ENCODE data around the gene TAS2R39.
"Not testable (repeated sequence)": the region's sequence is repeated elsewhere in the genome, so short reads cannot be mapped to it uniquely, and the experiment has no call there.

TAS2R39 gene

DNA sequence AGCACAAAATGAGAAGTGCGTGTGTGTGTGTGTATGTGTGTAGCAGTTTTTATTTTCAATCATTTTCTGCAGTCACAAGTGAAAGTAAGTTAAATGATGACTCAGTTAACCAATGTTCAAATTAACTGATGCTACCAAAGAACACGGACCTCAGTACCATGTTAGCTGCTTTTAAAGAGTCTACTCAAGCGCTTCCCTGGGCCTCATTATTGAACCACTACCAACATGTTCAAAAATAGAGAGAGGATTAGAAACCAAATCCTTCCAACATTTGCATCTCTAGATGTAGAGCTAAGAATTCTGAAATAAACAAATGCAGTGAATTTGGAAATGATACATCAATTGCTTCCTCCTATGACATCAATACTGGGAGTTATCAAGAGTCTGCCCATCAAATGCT, at the start of gene TAS2R39:
TSS of gene TAS2R39 (plus strand) at position 396 of the 400 bp plus-strand sequence. CDS start at position 396, 0 bp downstream.
- Histone ChIP-seq H3K4me3 (replicated peaks; ENCODE audit: low read depth, low read length) (no peak within 1 kb of the TSS), H3K27me3 (replicated peaks; ENCODE audit: control insufficient read depth, insufficient read depth, low read length) (no peaks in the 10 kb centered on the region), H3K36me3 (ENCODE audit: control insufficient read depth, insufficient read depth, low read length) (no peaks in the 10 kb centered on the region)
- no peak for DNase-seq (ENCODE audit: extremely low read depth, insufficient read length)
- TF ChIP-seq, protein P1, sequence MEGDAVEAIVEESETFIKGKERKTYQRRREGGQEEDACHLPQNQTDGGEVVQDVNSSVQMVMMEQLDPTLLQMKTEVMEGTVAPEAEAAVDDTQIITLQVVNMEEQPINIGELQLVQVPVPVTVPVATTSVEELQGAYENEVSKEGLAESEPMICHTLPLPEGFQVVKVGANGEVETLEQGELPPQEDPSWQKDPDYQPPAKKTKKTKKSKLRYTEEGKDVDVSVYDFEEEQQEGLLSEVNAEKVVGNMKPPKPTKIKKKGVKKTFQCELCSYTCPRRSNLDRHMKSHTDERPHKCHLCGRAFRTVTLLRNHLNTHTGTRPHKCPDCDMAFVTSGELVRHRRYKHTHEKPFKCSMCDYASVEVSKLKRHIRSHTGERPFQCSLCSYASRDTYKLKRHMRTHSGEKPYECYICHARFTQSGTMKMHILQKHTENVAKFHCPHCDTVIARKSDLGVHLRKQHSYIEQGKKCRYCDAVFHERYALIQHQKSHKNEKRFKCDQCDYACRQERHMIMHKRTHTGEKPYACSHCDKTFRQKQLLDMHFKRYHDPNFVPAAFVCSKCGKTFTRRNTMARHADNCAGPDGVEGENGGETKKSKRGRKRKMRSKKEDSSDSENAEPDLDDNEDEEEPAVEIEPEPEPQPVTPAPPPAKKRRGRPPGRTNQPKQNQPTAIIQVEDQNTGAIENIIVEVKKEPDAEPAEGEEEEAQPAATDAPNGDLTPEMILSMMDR (IDR thresholded peaks at IDR 0.05; ENCODE audit: insufficient read depth, low read length, poor library complexity, severe bottlenecking), result no peak

DNA sequence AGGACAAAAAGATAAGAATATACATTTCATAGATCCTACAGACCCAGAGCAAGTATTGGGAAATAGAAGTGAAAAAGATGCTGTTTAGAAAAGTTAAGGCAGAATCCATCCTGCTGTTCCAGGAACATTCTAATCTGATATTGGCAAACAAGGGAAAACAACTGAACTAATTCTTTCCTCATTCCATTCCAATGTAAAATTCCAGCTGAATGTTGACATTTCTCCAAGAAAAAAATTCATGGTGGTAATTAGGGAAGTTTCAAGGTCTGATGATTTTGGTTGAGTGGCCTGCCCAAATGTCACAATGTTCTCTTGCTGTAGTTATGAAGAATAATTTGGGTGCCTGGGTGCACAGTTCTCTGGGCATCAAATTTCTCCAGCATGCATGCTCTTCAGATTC, 36.1 kb upstream of the TAS2R39 start:
- H3K36me3 ChIP-seq (ENCODE audit: control insufficient read depth, insufficient read depth, low read length), result no peaks in the 10 kb centered on the region
- H3K27me3 ChIP-seq (replicated peaks; ENCODE audit: control insufficient read depth, insufficient read depth, low read length), result no peaks in the 10 kb centered on the region
- no peak overlapping the region for H3K4me3 ChIP-seq (replicated peaks; ENCODE audit: low read depth, low read length)
- TF ChIP-seq, protein P1 (IDR thresholded peaks at IDR 0.05; ENCODE audit: insufficient read depth, low read length, poor library complexity, severe bottlenecking), result no peak
- DNase-seq (ENCODE audit: extremely low read depth, insufficient read length), result no peak

DNA sequence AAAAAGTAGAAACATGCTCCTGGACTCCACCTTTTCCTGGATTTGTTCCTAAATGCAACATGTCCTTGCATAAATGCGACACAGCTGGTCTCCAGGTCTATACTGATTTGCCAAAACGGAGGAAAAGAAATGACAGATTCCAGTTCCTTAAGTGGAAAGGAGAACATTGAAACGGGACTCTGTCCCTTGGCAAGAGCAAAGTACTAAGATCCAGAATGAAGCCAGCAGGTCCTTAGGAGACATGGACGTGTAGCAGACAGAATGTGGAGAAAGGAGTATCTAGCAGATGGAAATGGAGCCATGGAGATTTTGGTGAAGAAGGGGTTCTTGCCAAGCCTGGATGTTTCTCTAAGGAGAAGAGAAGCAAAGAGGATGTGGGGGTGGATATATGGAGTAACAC, 35.2 kb upstream of the TAS2R39 start:
- Histone ChIP-seq H3K27me3 (replicated peaks; ENCODE audit: control insufficient read depth, insufficient read depth, low read length) (no peaks in the 10 kb centered on the region), H3K36me3 (ENCODE audit: control insufficient read depth, insufficient read depth, low read length) (no peaks in the 10 kb centered on the region), H3K4me3 (replicated peaks; ENCODE audit: low read depth, low read length) (no peak overlapping the region)
- TF ChIP-seq, protein P1 (IDR thresholded peaks at IDR 0.05; ENCODE audit: insufficient read depth, low read length, poor library complexity, severe bottlenecking), result no peak
- DNase-seq (ENCODE audit: extremely low read depth, insufficient read length), result no peak

DNA sequence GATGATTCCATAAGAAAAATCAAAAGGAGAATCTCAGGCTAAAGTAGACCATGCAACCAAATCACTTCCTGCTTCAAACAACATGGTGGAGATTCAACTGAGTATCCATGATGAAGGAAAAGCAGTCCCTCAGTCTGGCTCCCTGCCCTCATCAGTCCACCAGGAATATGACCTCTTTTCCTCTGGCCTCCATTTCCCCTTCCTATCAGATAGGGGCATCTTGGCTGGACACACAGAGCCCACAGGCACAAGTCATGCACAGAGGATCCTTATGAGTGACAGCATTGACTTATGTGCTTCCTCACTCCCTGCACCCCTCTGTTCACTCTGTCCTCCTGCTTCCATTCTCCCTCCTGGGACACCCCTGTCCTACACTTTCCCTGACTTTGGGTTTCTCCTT, 34.6 kb upstream of the TAS2R39 start:
- no peak for DNase-seq (ENCODE audit: extremely low read depth, insufficient read length)
- TF ChIP-seq, protein P1 (IDR thresholded peaks at IDR 0.05; ENCODE audit: insufficient read depth, low read length, poor library complexity, severe bottlenecking), result no peak
- no peaks in the 10 kb centered on the region for H3K27me3 ChIP-seq (replicated peaks; ENCODE audit: control insufficient read depth, insufficient read depth, low read length)

DNA sequence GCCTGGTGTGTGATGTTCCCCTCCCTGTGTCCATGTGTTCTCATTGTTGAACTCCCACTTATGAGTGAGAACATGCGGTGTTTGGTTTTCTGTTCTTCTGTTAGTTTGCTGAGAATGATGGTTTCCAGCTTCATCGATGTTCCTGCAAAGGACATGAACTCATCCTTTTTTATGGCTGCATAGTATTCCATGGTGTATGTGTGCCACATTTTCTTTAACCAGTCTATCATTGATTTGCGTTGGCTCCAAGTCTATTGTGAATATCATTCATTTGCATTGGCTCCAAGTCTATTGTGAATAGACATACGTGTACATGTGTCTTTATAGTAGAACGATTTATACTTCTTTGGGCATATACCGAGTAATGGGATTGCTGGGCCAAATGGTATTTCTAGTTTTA, 32.5 kb upstream of the TAS2R39 start:
- H3K36me3 ChIP-seq (ENCODE audit: control insufficient read depth, insufficient read depth, low read length); H3K4me3 ChIP-seq (replicated peaks; ENCODE audit: low read depth, low read length); H3K27me3 ChIP-seq (replicated peaks; ENCODE audit: control insufficient read depth, insufficient read depth, low read length); DNase-seq (ENCODE audit: extremely low read depth, insufficient read length): not testable (repeated sequence)

More for the DNA sequence above, 34.6 kb upstream of the TAS2R39 start:
- no peak overlapping the region for H3K4me3 ChIP-seq (replicated peaks; ENCODE audit: low read depth, low read length)
- no peaks in the 10 kb centered on the region for H3K36me3 ChIP-seq (ENCODE audit: control insufficient read depth, insufficient read depth, low read length)

DNA sequence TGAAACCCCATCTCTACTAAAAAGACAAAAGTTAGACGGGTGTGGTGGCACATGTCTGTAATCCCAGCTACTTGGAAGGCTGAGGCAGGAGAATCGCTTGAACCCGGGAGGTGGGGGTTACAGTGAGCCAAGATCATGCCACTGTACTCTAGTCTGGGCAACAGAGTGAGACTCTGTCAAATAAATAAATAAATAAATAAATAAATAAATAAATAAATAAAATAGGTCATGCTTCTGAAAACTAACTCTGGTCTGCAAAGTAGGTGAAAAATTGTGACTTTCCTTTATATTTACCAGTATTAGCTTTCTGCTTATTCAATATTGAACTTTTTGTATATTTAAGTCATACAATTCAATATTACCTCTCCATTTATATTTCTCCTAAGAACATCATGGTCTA, 24.6 kb upstream of the TAS2R39 start:
- not testable (repeated sequence) for H3K4me3 ChIP-seq (replicated peaks; ENCODE audit: low read depth, low read length); H3K36me3 ChIP-seq (ENCODE audit: control insufficient read depth, insufficient read depth, low read length); H3K27me3 ChIP-seq (replicated peaks; ENCODE audit: control insufficient read depth, insufficient read depth, low read length); DNase-seq (ENCODE audit: extremely low read depth, insufficient read length)

DNA sequence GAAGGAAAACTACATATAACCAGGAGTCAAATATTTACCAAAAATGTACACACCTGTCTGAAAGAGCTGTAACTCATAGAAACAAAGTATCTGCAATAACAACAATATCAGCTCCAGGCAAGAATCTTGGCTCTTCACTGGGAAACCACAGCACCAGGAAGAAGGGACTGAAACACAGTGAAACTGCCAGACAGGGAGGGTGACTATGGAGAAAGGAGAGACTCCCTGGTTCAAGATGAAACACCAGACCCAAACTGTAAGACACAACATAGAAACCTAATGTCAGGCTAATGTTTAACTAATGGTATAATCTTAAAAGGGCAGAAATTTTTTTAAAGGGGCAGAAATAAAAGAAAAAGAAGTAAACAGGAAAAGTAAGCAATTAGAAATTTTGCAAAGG, 11.5 kb upstream of the TAS2R39 start:
- TF ChIP-seq, protein P1 (IDR thresholded peaks at IDR 0.05; ENCODE audit: insufficient read depth, low read length, poor library complexity, severe bottlenecking), result no peak
- no peak for DNase-seq (ENCODE audit: extremely low read depth, insufficient read length)
- Histone ChIP-seq H3K27me3 (replicated peaks; ENCODE audit: control insufficient read depth, insufficient read depth, low read length) (no peaks in the 10 kb centered on the region), H3K36me3 (ENCODE audit: control insufficient read depth, insufficient read depth, low read length) (no peaks in the 10 kb centered on the region), H3K4me3 (replicated peaks; ENCODE audit: low read depth, low read length) (no peak overlapping the region)

Measured in GM06990 (cell line).